HG02938 (cell line): ENCODE results near the gene MARVELD1.

ENCODE experiments used
- ATAC-seq: cut with Tn5 transposase; IDR thresholded peaks from one replicate; pipeline ENCODE4 v1.9.1; 2021; ENCODE audit warnings: mild to moderate bottlenecking, moderate library complexity; ENCODE audit not compliant: unreplicated experiment

MARVELD1 gene

GRCh38 chr10:97752956-97753355 lies 39.4 kb downstream of the MARVELD1 start:
- no peak for ATAC-seq

GRCh38 chr10:97754726-97755125 lies 41.2 kb downstream of the MARVELD1 start:
- no peak for ATAC-seq

GRCh38 chr10:97755718-97756117 lies 42.2 kb downstream of the MARVELD1 start:
- ATAC-seq, result no peak

- ATAC-seq, result no peak
Measured at GRCh38 chr10:97757471-97757870, 43.9 kb downstream of the MARVELD1 start.

- ATAC-seq, result no peak
Measured at GRCh38 chr10:97759158-97759887, 45.8 kb downstream of the MARVELD1 start.

- ATAC-seq, result no peak
Measured at GRCh38 chr10:97759946-97760345, 46.4 kb downstream of the MARVELD1 start.

GRCh38 chr10:97760461-97761257 lies 47.1 kb downstream of the MARVELD1 start:
- no peak for ATAC-seq

- ATAC-seq, result no peak
Measured at GRCh38 chr10:97761331-97761865, 47.9 kb downstream of the MARVELD1 start.

GRCh38 chr10:97762056-97762455 lies 48.5 kb downstream of the MARVELD1 start:
- no peak for ATAC-seq

GRCh38 chr10:97762816-97763215 lies 49.3 kb downstream of the MARVELD1 start:
- ATAC-seq, result no peak

- no peak for ATAC-seq
Measured at GRCh38 chr10:97763411-97763810, 49.9 kb downstream of the MARVELD1 start.

- ATAC-seq, result no peak
Measured at GRCh38 chr10:97763947-97764346, 50.4 kb downstream of the MARVELD1 start.

- ATAC-seq, result peak; percentile 43
Measured at GRCh38 chr10:97764519-97764931, 51.0 kb downstream of the MARVELD1 start.

GRCh38 chr10:97765201-97765600 lies 51.7 kb downstream of the MARVELD1 start:
- ATAC-seq, result no peak

- no peak for ATAC-seq
Measured at GRCh38 chr10:97766106-97766810, 52.7 kb downstream of the MARVELD1 start.

GRCh38 chr10:97766996-97767924 lies 53.7 kb downstream of the MARVELD1 start:
- ATAC-seq, result no peak
